ENCODE results near the gene MYO18A. TPM values are rescaled to one million over a fixed set of nuclear protein-coding genes. Genes with fewer than 3 reads are reported as not detected.

The MYO18A gene
- total RNA-seq, 4 donors from 2014 or later, result 71.6 to 125 (median 104) TPM

DNA sequence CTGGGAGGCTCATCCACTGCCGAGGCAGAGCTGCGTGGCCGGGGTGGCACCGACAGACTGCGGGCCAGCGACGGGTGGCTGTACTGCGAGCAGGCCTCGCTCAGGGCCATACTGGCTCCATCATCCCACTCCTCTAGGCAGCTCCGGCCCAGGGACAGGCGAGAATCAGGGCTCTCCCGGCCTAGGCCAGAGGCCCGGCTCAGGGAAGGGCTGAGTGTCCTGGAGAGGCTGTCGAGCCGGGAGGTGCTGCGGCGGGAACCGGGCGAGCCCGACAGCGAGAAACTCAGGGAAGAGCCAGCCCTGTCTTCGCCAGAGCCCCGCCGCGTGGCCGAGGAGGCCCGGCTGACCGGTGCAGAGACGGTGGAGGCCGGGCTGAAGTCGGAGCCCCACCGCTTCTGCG lies 99.9 kb downstream of the MYO18A start:
- Histone ChIP-seq H3K4me1 (peaks cover 0 to 22% (median 0%) of the 10 kb centered on the region in 4 donors), H3K27ac (no peak overlapping the region), H3K9me3 (no peaks in the 10 kb centered on the region), H3K27me3 (no peaks in the 10 kb centered on the region), H3K4me3 (no peak overlapping the region), H3K36me3 (peaks cover 0 to 87% (median under 1%) of the 10 kb centered on the region in 3 donors)
- TF ChIP-seq, protein P1, sequence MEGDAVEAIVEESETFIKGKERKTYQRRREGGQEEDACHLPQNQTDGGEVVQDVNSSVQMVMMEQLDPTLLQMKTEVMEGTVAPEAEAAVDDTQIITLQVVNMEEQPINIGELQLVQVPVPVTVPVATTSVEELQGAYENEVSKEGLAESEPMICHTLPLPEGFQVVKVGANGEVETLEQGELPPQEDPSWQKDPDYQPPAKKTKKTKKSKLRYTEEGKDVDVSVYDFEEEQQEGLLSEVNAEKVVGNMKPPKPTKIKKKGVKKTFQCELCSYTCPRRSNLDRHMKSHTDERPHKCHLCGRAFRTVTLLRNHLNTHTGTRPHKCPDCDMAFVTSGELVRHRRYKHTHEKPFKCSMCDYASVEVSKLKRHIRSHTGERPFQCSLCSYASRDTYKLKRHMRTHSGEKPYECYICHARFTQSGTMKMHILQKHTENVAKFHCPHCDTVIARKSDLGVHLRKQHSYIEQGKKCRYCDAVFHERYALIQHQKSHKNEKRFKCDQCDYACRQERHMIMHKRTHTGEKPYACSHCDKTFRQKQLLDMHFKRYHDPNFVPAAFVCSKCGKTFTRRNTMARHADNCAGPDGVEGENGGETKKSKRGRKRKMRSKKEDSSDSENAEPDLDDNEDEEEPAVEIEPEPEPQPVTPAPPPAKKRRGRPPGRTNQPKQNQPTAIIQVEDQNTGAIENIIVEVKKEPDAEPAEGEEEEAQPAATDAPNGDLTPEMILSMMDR (IDR thresholded peaks at IDR 0.05), result no peak
- TF ChIP-seq EP300 (IDR thresholded peaks at IDR 0.05) (no peak), POLR2A (IDR thresholded peaks at IDR 0.05) (no peak)
- no peak for DNase-seq (ENCODE audit: low spot score in 2 of 2)
- 91 to 94% methylated on average over 32 to 33 of the region's 33 CpGs for WGBS, 2 donors

DNA sequence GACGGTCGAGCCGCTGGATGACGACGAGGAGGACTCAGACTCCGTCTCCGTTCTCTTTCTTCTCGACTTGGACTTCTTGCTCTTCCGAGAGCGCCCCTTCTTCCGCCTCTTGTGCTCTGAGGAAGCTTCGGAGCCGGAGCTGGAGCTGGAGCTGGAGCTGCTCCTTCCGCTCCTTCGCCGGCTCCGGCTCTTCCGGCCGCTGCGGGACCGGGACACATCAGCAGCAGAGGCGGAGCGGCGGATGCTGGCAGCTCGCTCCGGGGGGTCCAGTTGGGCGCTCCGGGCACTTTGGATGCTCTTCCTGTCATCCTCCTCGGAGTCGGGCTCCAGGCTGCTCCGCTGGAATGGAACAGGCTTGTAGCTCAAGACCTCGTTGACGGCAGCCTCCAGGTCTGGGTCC lies 100.3 kb downstream of the MYO18A start:
- no peak for DNase-seq (ENCODE audit: low spot score in 2 of 2)
- Histone ChIP-seq H3K4me1 (peaks cover 0 to 22% (median 0%) of the 10 kb centered on the region in 4 donors), H3K27me3 (no peaks in the 10 kb centered on the region), H3K9me3 (no peaks in the 10 kb centered on the region), H3K36me3 (peaks cover 0 to 87% (median 0%) of the 10 kb centered on the region in 3 donors), H3K27ac (no peak overlapping the region), H3K4me3 (no peak overlapping the region)
- TF ChIP-seq EP300 (IDR thresholded peaks at IDR 0.05) (no peak), POLR2A (IDR thresholded peaks at IDR 0.05) (no peak)
- TF ChIP-seq, protein P1 (IDR thresholded peaks at IDR 0.05), result no peak
- WGBS, 2 donors, result 86% methylated on average over 17 to 33 of the region's 33 CpGs

DNA sequence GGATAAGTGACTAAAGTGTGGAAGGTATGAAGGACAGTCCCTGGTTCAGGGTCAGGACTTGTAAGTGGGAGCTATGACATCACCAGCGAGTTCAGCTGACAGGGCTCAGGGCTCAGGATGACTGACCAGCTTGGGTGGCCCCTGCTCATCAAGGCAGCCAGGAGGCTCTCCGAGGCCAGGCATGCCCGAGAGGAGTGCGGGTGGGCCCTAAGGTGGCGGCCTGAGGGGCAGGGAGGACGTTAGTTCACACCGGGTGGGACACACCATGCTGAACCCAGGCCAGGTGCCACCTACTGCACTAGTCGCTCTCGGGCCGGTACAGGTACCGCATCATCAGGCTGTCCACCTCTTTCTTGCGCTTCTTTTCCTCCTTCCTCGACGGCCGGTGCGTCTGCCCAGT lies 100.8 kb downstream of the MYO18A start:
- WGBS, 2 donors, result 91% methylated on average over 11 to 16 of the region's 16 CpGs
- TF ChIP-seq EP300 (IDR thresholded peaks at IDR 0.05), result no peak
- TF ChIP-seq, protein P1 (IDR thresholded peaks at IDR 0.05), result no peak
- TF ChIP-seq POLR2A (IDR thresholded peaks at IDR 0.05), result no peak
- H3K9me3 ChIP-seq, result no peaks in the 10 kb centered on the region
- peaks cover 0 to 87% (median 0%) of the 10 kb centered on the region in 3 donors for H3K36me3 ChIP-seq
- H3K27ac ChIP-seq, result no peak overlapping the region
- no peak for DNase-seq (ENCODE audit: low spot score in 2 of 2)
- peaks cover 0 to 22% (median 0%) of the 10 kb centered on the region in 4 donors for H3K4me1 ChIP-seq
- H3K4me3 ChIP-seq, result no peak overlapping the region
- no peaks in the 10 kb centered on the region for H3K27me3 ChIP-seq

DNA sequence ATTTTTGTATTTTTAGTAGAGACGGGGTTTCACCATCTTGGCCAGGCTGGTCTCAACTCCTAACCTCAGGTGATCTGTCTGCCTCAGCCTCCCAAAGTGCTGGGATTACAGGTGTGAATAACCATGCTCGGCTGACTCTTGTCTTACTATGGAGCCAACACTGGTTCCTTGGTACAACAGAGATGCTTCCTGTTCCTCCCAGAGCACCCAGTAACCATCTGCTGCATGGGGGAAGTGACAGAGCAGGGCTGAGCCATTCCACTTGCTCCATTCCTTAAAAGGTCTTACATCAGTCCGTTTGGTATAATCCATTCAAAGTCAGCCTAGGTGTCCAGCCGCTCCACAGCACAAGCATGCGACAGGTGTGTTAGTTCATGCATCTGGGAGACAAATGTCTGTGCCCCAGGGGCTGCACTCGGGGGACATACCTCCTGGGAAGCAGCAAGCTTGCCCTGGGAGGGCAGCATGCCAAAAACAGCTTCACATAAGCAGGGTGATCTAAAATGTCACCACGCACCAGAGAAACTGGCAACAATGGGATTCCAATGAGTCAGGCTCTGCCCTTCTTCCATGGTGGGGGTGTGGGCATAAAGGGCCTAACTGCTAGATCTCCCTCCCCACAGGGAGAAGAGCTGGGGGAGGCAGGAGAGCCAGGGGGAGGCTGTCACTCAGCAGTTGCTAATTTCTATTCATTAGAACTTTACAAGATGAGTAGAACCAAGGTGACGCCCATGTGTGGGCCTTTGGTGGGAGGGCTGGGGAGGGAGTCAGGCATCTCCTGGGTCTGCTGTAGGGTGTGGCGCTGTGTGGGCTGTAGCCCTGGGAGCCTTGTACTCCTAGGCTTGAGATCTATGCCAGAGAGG lies 101.8 kb downstream of the MYO18A start:
- peaks cover 0 to 22% (median 0%) of the 10 kb centered on the region in 4 donors for H3K4me1 ChIP-seq
- peaks cover 0 to 84% (median 0%) of the 10 kb centered on the region in 3 donors for H3K36me3 ChIP-seq
- TF ChIP-seq, protein P1 (IDR thresholded peaks at IDR 0.05), result no peak
- TF ChIP-seq EP300 (IDR thresholded peaks at IDR 0.05), result no peak

DNA sequence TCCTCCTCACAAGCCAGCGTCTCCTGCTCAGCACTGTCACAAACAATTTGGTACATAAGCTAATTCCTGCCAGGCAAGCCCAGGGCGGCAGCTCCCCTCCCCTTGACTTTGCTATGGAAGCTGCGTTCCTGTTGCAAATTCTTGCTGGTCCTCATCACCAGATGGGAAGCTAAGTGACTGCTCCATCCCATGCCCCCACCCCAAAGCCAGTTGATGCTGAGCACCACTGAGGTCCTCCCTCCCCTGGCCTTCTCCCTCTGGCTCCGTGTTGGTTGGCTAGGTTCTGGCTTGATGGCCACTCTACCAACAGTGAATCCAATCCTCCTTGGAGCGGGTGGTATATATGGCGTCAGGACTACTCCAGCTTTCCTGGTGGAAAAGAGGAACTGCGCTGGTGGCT lies 102.9 kb downstream of the MYO18A start:
- H3K9me3 ChIP-seq, result no peaks in the 10 kb centered on the region
- DNase-seq (ENCODE audit: low spot score in 2 of 2), result no peak
- WGBS, 2 donors, result 88% methylated on average over 7 of the region's 7 CpGs
- H3K27me3 ChIP-seq, result no peaks in the 10 kb centered on the region
- H3K4me3 ChIP-seq, result no peak overlapping the region
- no peak overlapping the region for H3K27ac ChIP-seq
- H3K4me1 ChIP-seq, result peaks cover 0 to 22% (median 0%) of the 10 kb centered on the region in 4 donors
- TF ChIP-seq, protein P1 (IDR thresholded peaks at IDR 0.05), result no peak
- TF ChIP-seq EP300 (IDR thresholded peaks at IDR 0.05), result no peak
- no peak for TF ChIP-seq POLR2A (IDR thresholded peaks at IDR 0.05)
- peaks cover 0 to 73% (median 0%) of the 10 kb centered on the region in 3 donors for H3K36me3 ChIP-seq

More for the DNA sequence above, 101.8 kb downstream of the MYO18A start:
- H3K9me3 ChIP-seq, result no peaks in the 10 kb centered on the region
- 78 to 81% methylated on average over 9 of the region's 9 CpGs for WGBS, 2 donors
- no peak overlapping the region for H3K27ac ChIP-seq
- DNase-seq (ENCODE audit: low spot score in 2 of 2), result no peak
- no peaks in the 10 kb centered on the region for H3K27me3 ChIP-seq
- H3K4me3 ChIP-seq, result no peak overlapping the region

All from tibial nerve (tissue), 4 donors.